GM12878 (cell line): ENCODE data around the gene SNRPA. TPM values are rescaled to one million over a fixed set of nuclear protein-coding genes. Genes with fewer than 3 reads are reported as not detected.

Experiments used
- BCL11A ChIP-seq: IDR thresholded peaks from 2 replicates; pipeline ENCODE4 v1.6.1; 2011; ENCODE audit warnings: low read depth, low read length
- CHD2 ChIP-seq: IDR thresholded peaks from 2 replicates; pipeline ENCODE4 v1.6.1; 2011; ENCODE audit warnings: low read depth, low read length, improper control_type of control experiment, borderline replicate concordance
- ETV6 ChIP-seq, 2 experiments: fragments of 450-650 bp in 1 of 2; IDR thresholded peaks in 1 of 2; conservative IDR thresholded peaks in 1 of 2; 2 replicates each; pipeline ENCODE4 v1.6.1; 2014; ENCODE audit warnings: antibody characterized with exemption in 1 of 2, borderline replicate concordance in 1 of 2, low read depth in 1 of 2, mild to moderate bottlenecking in 1 of 2, moderate library complexity in 1 of 2
- GABPA ChIP-seq: IDR thresholded peaks from 2 replicates; pipeline ENCODE4 v1.6.1; 2014; ENCODE audit warnings: antibody characterized with exemption, low read depth, mild to moderate bottlenecking, inconsistent platforms
- GATAD2B ChIP-seq: fragments of 450-650 bp; conservative IDR thresholded peaks from 2 replicates; pipeline ENCODE4 v1.6.1; 2017; ENCODE audit warnings: low read depth, mild to moderate bottlenecking, moderate library complexity
- HDGF ChIP-seq: fragments of 450-650 bp; IDR thresholded peaks from 2 replicates; pipeline ENCODE4 v1.6.1; 2016; ENCODE audit warnings: antibody characterized with exemption
- MEF2A ChIP-seq: IDR thresholded peaks from 2 replicates; pipeline ENCODE4 v1.6.1; 2011; ENCODE audit warnings: low read depth, mild to moderate bottlenecking, low read length, moderate library complexity; ENCODE audit not compliant: insufficient read depth
- MTA2 ChIP-seq: fragments of 450-650 bp; IDR thresholded peaks from 2 replicates; pipeline ENCODE4 v1.6.1; 2016; ENCODE audit warnings: low read depth, mild to moderate bottlenecking, moderate library complexity
- MXI1 ChIP-seq: fragments of 150-350 bp; IDR thresholded peaks from 2 replicates; pipeline ENCODE4 v1.6.1; 2011; ENCODE audit warnings: low read depth, mild to moderate bottlenecking, inconsistent platforms, low read length, improper control_type of control experiment
- MYB ChIP-seq: fragments of 150-350 bp; IDR thresholded peaks from 2 replicates; pipeline ENCODE4 v1.6.1; 2014; ENCODE audit warnings: mild to moderate bottlenecking, low read depth, low read length, borderline replicate concordance
- NR2C1 ChIP-seq: fragments of 450-650 bp; IDR thresholded peaks from 2 replicates; pipeline ENCODE4 v1.6.1; 2017; ENCODE audit warnings: antibody characterized with exemption, mild to moderate bottlenecking, moderate library complexity
- NR2C2 ChIP-seq: IDR thresholded peaks from 2 replicates; pipeline ENCODE4 v1.6.1; 2011; ENCODE audit warnings: borderline replicate concordance, low read depth; ENCODE audit not compliant: control insufficient read depth, insufficient read length
- POLR2AphosphoS2 ChIP-seq: IDR thresholded peaks from 2 replicates; pipeline ENCODE4 v1.6.1; 2011; ENCODE audit warnings: low read depth, mild to moderate bottlenecking, low read length, improper control_type of control experiment, moderate library complexity
- TAF1 ChIP-seq: IDR thresholded peaks from 2 replicates; pipeline ENCODE4 v1.6.1; 2011; ENCODE audit warnings: mild to moderate bottlenecking, low read depth, low read length, borderline replicate concordance
- TCF3 ChIP-seq: IDR thresholded peaks from 2 replicates; pipeline ENCODE4 v1.6.1; 2012; ENCODE audit warnings: low read depth, mild to moderate bottlenecking, low read length, borderline replicate concordance; ENCODE audit not compliant: insufficient read depth
- ZBED1 ChIP-seq: IDR thresholded peaks from 2 replicates; pipeline ENCODE4 v1.6.1; 2016; ENCODE audit warnings: borderline replicate concordance
- polyA plus RNA-seq, 11 experiments: library from polyadenylated mRNA; depleted of rRNA in 4 of 11; unstranded in 6 of 11; stranded (reverse) in 5 of 11; fragments of >200 nt; fragmentation: Nextera tagmentation in 4 of 11; fragmentation: Illumina TruSeq in 1 of 11; extraction: Ambion mirVana in 4 of 11; extraction: Trizol in 1 of 11; gene quantifications; 1 replicate in 1 of 11; 2 replicates in 10 of 11; pipeline versions ENCODE4 v1.2.1 to v1.2.3, GENCODE V29; 2011 to 2016; ENCODE audit warnings: inconsistent platforms in 2 of 11, missing spikeins in 2 of 11, low read depth in 1 of 11
- total RNA-seq, 4 experiments: library from RNA; depleted of rRNA in 3 of 4; stranded (reverse); fragments of >200 nt in 3 of 4; fragmentation: Illumina TruSeq in 1 of 4; extraction: Trizol in 1 of 4; gene quantifications; 2 replicates each; pipeline versions ENCODE4 v1.2.1 to v1.2.3, GENCODE V29; 2013 to 2021
- TF ChIP-seq, protein P1 (sequence below): IDR thresholded peaks from 2 replicates; pipeline ENCODE4 v1.6.1; 2011; ENCODE audit warnings: mild to moderate bottlenecking, low read depth, low read length, moderate library complexity; ENCODE audit not compliant: insufficient replicate concordance
- TF ChIP-seq, protein P2 (sequence below): IDR thresholded peaks from 2 replicates; pipeline ENCODE4 v1.6.1; 2011; ENCODE audit warnings: low read depth, low read length, improper control_type of control experiment, borderline replicate concordance
- TF ChIP-seq, protein P3 (sequence below): fragments of 450-650 bp; IDR thresholded peaks from 2 replicates; pipeline ENCODE4 v1.6.1; 2016; ENCODE audit warnings: mild to moderate bottlenecking
- TF ChIP-seq, protein P4 (sequence below): IDR thresholded peaks from 2 replicates; pipeline ENCODE4 v1.6.1; 2012; ENCODE audit warnings: low read depth, low read length, improper control_type of control experiment
- TF ChIP-seq, protein P5 (sequence below): IDR thresholded peaks from 2 replicates; pipeline ENCODE4 v1.6.1; 2012; ENCODE audit warnings: low read length, inconsistent platforms
- TF ChIP-seq, protein P6 (sequence below): fragments of 450-650 bp; formaldehyde crosslinking; IDR thresholded peaks from 2 replicates; pipeline ENCODE4 v1.4.0; 2022; ENCODE audit warnings: mild to moderate bottlenecking, moderate library complexity

Gene SNRPA
- total and polyA plus RNA-seq, 10 of the 15 experiments (the other 5 are each of a cell fraction or from before 2014, with no cell fraction given), result 14.8 to 299 (median 202) TPM

DNA sequence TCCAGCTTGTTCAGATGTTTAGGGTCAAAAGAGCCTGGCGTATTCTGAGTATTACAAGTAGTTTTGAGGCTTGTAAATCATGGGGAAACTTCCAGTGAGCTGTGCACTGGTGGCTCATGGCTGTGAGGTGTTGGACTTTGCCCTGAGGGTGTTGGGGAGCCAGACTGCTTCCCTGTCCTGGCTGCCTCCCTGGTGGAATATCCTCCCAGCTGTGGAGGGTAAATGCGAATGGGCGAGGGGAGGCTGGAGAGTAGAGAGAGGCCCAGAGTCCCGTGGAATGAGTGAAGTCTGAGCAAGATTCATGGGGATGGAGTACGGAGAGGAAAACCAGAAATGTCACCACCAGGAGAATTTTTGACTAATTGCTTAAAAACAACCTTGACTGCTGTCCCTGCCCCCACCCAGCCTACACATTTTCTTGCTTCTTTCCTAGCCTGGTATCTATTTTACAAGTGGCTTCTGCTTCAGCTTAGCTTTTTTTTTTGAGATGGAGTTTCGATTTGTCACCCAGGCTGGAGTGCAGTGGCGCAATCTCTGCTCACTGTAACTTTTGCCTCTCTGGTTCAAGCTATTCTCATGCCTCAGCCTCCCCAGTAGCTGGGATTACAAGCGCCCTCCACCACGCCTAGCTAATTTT, 3.7 kb downstream of the SNRPA start (continued):
- TF ChIP-seq ETV6 (conservative IDR thresholded peaks at IDR 0.05 in 1 of 2, IDR thresholded peaks at IDR 0.05 in 1 of 2; ENCODE audit: borderline replicate concordance in 1 of 2, low read depth in 1 of 2) (no peak), MYB (no peak), POLR2AphosphoS2 (no peak), NR2C1 (no peak), GATAD2B (no peak; the same call in 1 of the 2 replicates), NR2C2 (no peak), BCL11A (no peak), MTA2 (peak; percentile 44; the same call in 1 of the 2 replicates), GABPA (no peak), MXI1 (no peak), CHD2 (0 out of 2 replicates have a peak, but pooled peaks have one; percentile 6), ZBED1 (no peak), TCF3 (no peak), HDGF (no peak), TAF1 (no peak), MEF2A (no peak)
- TF ChIP-seq, protein P1, sequence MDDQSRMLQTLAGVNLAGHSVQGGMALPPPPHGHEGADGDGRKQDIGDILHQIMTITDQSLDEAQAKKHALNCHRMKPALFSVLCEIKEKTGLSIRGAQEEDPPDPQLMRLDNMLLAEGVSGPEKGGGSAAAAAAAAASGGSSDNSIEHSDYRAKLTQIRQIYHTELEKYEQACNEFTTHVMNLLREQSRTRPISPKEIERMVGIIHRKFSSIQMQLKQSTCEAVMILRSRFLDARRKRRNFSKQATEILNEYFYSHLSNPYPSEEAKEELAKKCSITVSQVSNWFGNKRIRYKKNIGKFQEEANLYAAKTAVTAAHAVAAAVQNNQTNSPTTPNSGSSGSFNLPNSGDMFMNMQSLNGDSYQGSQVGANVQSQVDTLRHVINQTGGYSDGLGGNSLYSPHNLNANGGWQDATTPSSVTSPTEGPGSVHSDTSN, result peak; percentile 15
- TF ChIP-seq, protein P2, sequence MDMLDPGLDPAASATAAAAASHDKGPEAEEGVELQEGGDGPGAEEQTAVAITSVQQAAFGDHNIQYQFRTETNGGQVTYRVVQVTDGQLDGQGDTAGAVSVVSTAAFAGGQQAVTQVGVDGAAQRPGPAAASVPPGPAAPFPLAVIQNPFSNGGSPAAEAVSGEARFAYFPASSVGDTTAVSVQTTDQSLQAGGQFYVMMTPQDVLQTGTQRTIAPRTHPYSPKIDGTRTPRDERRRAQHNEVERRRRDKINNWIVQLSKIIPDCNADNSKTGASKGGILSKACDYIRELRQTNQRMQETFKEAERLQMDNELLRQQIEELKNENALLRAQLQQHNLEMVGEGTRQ, result no peak
- TF ChIP-seq, protein P3, sequence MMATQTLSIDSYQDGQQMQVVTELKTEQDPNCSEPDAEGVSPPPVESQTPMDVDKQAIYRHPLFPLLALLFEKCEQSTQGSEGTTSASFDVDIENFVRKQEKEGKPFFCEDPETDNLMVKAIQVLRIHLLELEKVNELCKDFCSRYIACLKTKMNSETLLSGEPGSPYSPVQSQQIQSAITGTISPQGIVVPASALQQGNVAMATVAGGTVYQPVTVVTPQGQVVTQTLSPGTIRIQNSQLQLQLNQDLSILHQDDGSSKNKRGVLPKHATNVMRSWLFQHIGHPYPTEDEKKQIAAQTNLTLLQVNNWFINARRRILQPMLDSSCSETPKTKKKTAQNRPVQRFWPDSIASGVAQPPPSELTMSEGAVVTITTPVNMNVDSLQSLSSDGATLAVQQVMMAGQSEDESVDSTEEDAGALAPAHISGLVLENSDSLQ, result peak; percentile 48; the same call in 1 of the 2 replicates
- TF ChIP-seq, protein P4, sequence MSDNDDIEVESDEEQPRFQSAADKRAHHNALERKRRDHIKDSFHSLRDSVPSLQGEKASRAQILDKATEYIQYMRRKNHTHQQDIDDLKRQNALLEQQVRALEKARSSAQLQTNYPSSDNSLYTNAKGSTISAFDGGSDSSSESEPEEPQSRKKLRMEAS, result no peak
- TF ChIP-seq, protein P5, sequence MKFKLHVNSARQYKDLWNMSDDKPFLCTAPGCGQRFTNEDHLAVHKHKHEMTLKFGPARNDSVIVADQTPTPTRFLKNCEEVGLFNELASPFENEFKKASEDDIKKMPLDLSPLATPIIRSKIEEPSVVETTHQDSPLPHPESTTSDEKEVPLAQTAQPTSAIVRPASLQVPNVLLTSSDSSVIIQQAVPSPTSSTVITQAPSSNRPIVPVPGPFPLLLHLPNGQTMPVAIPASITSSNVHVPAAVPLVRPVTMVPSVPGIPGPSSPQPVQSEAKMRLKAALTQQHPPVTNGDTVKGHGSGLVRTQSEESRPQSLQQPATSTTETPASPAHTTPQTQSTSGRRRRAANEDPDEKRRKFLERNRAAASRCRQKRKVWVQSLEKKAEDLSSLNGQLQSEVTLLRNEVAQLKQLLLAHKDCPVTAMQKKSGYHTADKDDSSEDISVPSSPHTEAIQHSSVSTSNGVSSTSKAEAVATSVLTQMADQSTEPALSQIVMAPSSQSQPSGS, result no peak
- TF ChIP-seq, protein P6, sequence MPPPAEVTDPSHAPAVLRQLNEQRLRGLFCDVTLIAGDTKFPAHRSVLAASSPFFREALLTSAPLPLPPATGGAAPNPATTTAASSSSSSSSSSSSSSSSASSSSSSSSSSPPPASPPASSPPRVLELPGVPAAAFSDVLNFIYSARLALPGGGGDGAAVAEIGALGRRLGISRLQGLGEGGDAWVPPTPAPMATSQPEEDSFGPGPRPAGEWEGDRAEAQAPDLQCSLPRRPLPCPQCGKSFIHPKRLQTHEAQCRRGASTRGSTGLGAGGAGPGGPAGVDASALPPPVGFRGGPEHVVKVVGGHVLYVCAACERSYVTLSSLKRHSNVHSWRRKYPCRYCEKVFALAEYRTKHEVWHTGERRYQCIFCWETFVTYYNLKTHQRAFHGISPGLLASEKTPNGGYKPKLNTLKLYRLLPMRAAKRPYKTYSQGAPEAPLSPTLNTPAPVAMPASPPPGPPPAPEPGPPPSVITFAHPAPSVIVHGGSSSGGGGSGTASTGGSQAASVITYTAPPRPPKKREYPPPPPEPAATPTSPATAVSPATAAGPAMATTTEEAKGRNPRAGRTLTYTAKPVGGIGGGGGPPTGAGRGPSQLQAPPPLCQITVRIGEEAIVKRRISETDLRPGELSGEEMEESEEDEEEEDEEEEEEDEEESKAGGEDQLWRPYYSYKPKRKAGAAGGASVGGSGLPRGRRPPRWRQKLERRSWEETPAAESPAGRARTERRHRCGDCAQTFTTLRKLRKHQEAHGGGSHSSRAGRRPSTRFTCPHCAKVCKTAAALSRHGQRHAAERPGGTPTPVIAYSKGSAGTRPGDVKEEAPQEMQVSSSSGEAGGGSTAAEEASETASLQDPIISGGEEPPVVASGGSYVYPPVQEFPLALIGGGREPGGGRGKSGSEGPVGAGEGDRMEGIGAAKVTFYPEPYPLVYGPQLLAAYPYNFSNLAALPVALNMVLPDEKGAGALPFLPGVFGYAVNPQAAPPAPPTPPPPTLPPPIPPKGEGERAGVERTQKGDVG (CRISPR knock-in tag), result no peak
